Breast epithelium (tissue), 4 donors: Measurements from ENCODE around the gene CYTH2. TPM values are rescaled to one million over a fixed set of nuclear protein-coding genes. Genes with fewer than 3 reads are reported as not detected.
"Not testable (repeated sequence)": the region's sequence is repeated elsewhere in the genome, so short reads cannot be mapped to it uniquely, and the experiment has no call there.

ENCODE experiments used
- DNase-seq, 2 donors: peaks; one replicate each; pipeline ENCODE4 v3.0.0-alpha.2; 2019; ENCODE audit warnings: low spot score in 2 of 2
- H3K27ac ChIP-seq, 2 donors: fragments of 200-600 bp; sonication (generic) in 1 of 2; one replicate each; pipeline ENCODE4 v1.5.1; 2016 to 2019; ENCODE audit warnings: mild to moderate bottlenecking in 1 of 2
- H3K27me3 ChIP-seq, 2 donors: fragments of 200-600 bp; sonication (generic) in 1 of 2; one replicate each; pipeline versions ENCODE4 v1.5.1 to v1.6.0; 2017 to 2019; ENCODE audit warnings: control low read depth in 1 of 2, mild to moderate bottlenecking in 1 of 2
- H3K36me3 ChIP-seq: fragments of 200-600 bp; one replicate; pipeline ENCODE4 v1.5.1; 2019
- H3K4me1 ChIP-seq, 2 donors: fragments of 200-600 bp; sonication (generic); one replicate each; pipeline ENCODE4 v1.5.1; 2016 to 2019; ENCODE audit warnings: control low read depth in 1 of 2
- H3K4me3 ChIP-seq, 3 donors: fragments of 200-600 bp; sonication (generic); 1 replicate in 2 of 3; 2 replicates in 1 of 3; pipeline ENCODE4 v1.5.1; 2016 to 2019; ENCODE audit warnings: mild to moderate bottlenecking in 3 of 3, moderate library complexity in 2 of 3
- H3K9me3 ChIP-seq, 2 donors: fragments of 200-600 bp; sonication (generic) in 1 of 2; one replicate each; pipeline ENCODE4 v1.5.1; 2016 to 2019; ENCODE audit warnings: control low read depth in 1 of 2
- POLR2A ChIP-seq: fragments of 450-650 bp; IDR thresholded peaks from one replicate; pipeline ENCODE4 v1.6.1; 2016; ENCODE audit warnings: antibody characterized with exemption, mild to moderate bottlenecking, moderate library complexity
- POLR2AphosphoS5 ChIP-seq, 3 donors: sonication (generic); formaldehyde crosslinking; IDR thresholded peaks; one replicate each; pipeline ENCODE4 v1.6.1; 2017; ENCODE audit warnings: antibody characterized with exemption in 3 of 3
- intact Hi-C: fragments of 100-400 bp; cut with DNase I; formaldehyde crosslinking; loops from one replicate; pipeline ENCODE4 v1.15.1; 2023; ENCODE audit warnings: low total_unique reads
- total RNA-seq, 3 donors: library from RNA; depleted of rRNA; stranded (reverse); fragments of >200 nt; gene quantifications; one replicate each; pipeline ENCODE4 v1.1.0, GENCODE V29; 2016
- TF ChIP-seq, protein P1 (sequence below), 3 donors: fragments of 450-650 bp; IDR thresholded peaks; one replicate each; pipeline ENCODE4 v1.5.1; 2016 to 2017; ENCODE audit warnings: antibody characterized with exemption in 3 of 3, mild to moderate bottlenecking in 3 of 3, moderate library complexity in 3 of 3

Gene CYTH2
- total RNA-seq, 3 donors from 2014 or later = 42.2 to 74.7 (median 70.4) TPM

DNA sequence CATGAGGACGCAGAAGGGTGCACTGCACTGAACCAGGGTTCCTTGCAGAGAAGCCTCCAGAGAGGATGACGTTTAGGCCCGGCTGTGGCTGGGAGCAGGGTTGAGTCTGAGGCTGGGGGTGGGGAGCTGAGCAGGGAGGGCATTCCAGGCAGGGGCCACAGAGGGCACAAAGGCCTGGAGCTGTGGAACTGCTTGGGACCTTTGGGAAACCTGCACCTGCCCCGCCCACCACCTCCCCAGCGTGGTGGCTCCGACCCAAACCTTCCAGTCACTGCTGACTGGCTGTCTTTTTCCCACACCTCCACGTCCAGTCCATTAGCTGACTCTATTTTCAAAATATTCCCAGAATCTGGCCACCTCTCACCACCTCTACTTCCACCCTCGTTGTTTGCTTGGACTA is 47.4 kb downstream of the CYTH2 start:
- DNase-seq = no peak
- TF ChIP-seq POLR2AphosphoS5 (IDR thresholded peaks at IDR 0.05) = no peak
- TF ChIP-seq, protein P1, sequence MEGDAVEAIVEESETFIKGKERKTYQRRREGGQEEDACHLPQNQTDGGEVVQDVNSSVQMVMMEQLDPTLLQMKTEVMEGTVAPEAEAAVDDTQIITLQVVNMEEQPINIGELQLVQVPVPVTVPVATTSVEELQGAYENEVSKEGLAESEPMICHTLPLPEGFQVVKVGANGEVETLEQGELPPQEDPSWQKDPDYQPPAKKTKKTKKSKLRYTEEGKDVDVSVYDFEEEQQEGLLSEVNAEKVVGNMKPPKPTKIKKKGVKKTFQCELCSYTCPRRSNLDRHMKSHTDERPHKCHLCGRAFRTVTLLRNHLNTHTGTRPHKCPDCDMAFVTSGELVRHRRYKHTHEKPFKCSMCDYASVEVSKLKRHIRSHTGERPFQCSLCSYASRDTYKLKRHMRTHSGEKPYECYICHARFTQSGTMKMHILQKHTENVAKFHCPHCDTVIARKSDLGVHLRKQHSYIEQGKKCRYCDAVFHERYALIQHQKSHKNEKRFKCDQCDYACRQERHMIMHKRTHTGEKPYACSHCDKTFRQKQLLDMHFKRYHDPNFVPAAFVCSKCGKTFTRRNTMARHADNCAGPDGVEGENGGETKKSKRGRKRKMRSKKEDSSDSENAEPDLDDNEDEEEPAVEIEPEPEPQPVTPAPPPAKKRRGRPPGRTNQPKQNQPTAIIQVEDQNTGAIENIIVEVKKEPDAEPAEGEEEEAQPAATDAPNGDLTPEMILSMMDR (IDR thresholded peaks at IDR 0.05) = no peak
- no peak for TF ChIP-seq POLR2A
- Histone ChIP-seq H3K9me3 (no peaks in the 10 kb centered on the region), H3K4me1 (peaks cover 0 to 5% of the 10 kb centered on the region in 2 donors), H3K36me3 (no peaks in the 10 kb centered on the region), H3K4me3 (no peak overlapping the region), H3K27me3 (peaks cover 3 to 11% of the 10 kb centered on the region in 2 donors), H3K27ac (no peak overlapping the region)
- intact Hi-C loops = no loop called here

DNA sequence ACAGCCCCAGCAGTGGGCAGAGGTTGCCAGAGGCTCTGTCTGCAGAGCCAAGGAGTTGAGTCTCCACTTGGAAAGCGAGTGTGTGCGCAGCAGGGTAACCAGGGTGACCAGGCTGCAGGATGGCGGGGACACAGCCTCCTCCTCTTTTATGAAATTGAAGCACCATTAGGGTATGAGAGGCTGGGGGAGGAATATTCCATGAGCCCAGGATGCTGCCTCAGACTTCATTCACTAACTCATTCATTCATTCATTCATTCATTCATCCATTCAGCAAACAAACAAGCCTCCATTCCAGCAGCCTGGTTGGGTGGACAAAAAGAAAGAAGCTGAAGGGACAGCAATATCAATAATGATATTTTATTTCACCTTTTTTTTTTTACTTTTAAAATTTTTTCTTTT is 49.0 kb downstream of the CYTH2 start:
- Histone ChIP-seq H3K36me3 (no peaks in the 10 kb centered on the region), H3K27me3 (no peaks in the 10 kb centered on the region), H3K27ac (no peak overlapping the region), H3K4me3 (no peak overlapping the region), H3K9me3 (no peaks in the 10 kb centered on the region), H3K4me1 (peaks cover 0 to 4% of the 10 kb centered on the region in 2 donors)
- TF ChIP-seq POLR2AphosphoS5 (IDR thresholded peaks at IDR 0.05) = no peak
- TF ChIP-seq POLR2A = no peak
- intact Hi-C loops = no loop called here
- no peak for DNase-seq

DNA sequence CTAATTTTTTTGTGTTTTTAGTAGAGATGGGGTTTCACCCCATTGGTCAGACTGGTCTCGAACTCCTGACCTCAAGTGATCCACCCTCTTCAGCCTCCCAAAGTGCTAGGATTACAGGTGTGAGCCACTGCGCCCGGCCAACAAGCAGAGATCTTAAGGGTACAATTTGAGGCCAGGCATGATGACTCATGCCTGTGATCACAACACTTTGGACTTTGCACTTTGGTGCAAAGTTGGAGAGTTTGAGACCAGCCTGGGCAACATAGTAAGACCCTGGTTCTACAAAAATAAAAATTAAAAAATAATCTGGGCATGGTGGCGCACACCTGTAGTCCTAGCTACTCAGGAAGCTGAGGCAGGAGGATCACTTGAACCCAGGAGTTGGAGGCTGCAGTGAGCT is 50.3 kb downstream of the CYTH2 start:
- intact Hi-C loops, DNase-seq, H3K27me3 ChIP-seq, H3K27ac ChIP-seq, H3K4me3 ChIP-seq, H3K9me3 ChIP-seq, H3K4me1 ChIP-seq, H3K36me3 ChIP-seq: not testable (repeated sequence)

DNA sequence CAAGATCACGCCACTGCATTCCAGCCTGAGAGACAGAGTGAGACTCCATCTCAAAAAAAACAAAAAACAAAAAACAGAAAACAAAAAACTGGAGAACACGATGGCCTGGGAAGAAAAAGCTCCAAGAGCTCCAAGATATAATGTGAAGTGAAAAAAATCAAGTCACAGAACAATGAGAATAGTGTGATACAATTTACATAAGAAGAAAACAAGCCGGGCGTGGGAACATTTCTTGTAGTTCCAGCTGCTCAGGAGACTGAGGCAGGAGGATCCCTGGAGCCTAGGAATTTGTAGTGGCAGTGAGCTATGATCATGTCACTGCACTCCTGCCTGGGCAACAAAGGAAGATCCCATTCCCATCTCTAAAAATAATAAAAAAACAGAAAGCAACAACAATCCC is 51.0 kb downstream of the CYTH2 start:
- no peak overlapping the region for H3K4me3 ChIP-seq
- H3K9me3 ChIP-seq = peaks cover 5 to 7% of the 10 kb centered on the region in 2 donors
- H3K4me1 ChIP-seq = no peaks in the 10 kb centered on the region
- H3K27ac ChIP-seq = no peak overlapping the region
- no peak for DNase-seq
- no peaks in the 10 kb centered on the region for H3K27me3 ChIP-seq
- H3K36me3 ChIP-seq = no peaks in the 10 kb centered on the region
- TF ChIP-seq, protein P1 (IDR thresholded peaks at IDR 0.05) = no peak
- TF ChIP-seq POLR2AphosphoS5 (IDR thresholded peaks at IDR 0.05) (no peak), POLR2A (no peak)
- intact Hi-C loops = no loop called here

DNA sequence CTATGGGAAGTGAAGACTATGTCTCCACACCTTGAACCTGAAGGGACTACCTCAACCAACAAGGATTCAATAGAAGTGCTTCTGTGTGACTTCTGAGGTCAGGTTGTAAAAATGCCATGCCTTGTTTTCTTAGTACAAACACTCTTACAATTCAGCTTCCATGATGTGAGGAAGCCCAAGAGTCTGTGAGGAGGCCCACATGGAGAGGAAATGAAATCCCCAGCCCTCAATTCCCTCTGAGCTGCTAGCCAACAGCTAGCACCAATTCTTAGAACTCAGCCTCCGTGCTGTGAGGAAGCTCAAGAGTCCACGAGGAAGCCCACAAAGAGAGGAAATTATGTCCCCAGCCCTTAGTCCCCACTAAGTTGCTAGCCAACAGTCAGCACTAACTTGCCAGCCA is 55.1 kb downstream of the CYTH2 start:
- no peak overlapping the region for H3K27ac ChIP-seq
- peaks cover 19 to 30% of the 10 kb centered on the region in 2 donors for H3K9me3 ChIP-seq
- no peak for TF ChIP-seq POLR2A
- H3K4me1 ChIP-seq = no peaks in the 10 kb centered on the region
- intact Hi-C loops = no loop called here
- no peak for DNase-seq
- H3K36me3 ChIP-seq = no peaks in the 10 kb centered on the region
- no peak overlapping the region for H3K4me3 ChIP-seq
- H3K27me3 ChIP-seq = no peaks in the 10 kb centered on the region

DNA sequence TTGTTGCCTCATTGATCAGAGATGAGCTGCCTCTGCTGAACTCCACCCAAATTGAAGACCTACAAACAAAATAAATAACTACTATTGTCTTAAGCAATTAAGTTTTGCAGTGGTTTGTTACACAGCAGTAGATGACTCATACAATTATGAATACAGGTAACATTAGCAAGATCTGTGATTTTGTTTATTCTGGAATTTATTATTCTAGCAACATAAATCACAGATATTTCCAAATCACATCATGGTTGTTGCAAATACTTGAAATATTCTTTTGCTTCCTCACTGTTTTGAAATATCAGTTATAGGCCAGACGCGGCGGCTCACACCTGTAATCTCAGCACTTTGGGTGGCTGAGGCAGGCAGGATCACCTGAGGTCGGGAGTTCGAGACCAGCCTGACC is 55.6 kb downstream of the CYTH2 start:
- TF ChIP-seq POLR2AphosphoS5 (IDR thresholded peaks at IDR 0.05) = no peak
- TF ChIP-seq, protein P1 (IDR thresholded peaks at IDR 0.05) = no peak
- no peak for TF ChIP-seq POLR2A
- no peak for DNase-seq
- no peak overlapping the region for H3K27ac ChIP-seq
- peaks cover 19 to 30% of the 10 kb centered on the region in 2 donors for H3K9me3 ChIP-seq
- intact Hi-C loops = no loop called here
- H3K4me3 ChIP-seq = no peak overlapping the region
- H3K4me1 ChIP-seq = no peaks in the 10 kb centered on the region
- H3K36me3 ChIP-seq = no peaks in the 10 kb centered on the region
- H3K27me3 ChIP-seq = no peaks in the 10 kb centered on the region

DNA sequence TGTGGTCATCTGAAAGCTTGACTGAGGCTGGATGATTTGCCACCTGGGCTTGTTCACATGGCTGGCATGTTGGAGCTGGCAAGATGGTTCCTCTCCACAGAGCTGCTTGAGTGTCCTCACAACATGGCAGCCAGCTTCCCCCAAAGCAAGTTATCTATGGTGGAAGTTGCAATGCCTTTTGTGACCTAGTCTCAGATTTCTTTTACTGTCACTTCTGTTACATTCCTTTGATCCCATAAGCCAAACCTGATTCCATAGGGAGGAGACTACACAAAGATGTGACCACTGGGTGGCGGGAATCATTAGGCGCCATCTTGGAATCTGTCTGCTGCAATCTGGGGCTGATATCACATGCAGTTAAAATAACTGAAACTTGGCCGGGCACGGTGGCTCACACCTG is 60.0 kb downstream of the CYTH2 start:
- intact Hi-C loops = no loop called here
- no peaks in the 10 kb centered on the region for H3K36me3 ChIP-seq
- DNase-seq = no peak
- H3K27me3 ChIP-seq = no peaks in the 10 kb centered on the region
- H3K4me3 ChIP-seq = no peak overlapping the region
- H3K4me1 ChIP-seq = no peaks in the 10 kb centered on the region
- no peak overlapping the region for H3K27ac ChIP-seq
- TF ChIP-seq POLR2A = no peak
- H3K9me3 ChIP-seq = peaks cover 17 to 28% of the 10 kb centered on the region in 2 donors
